DND-41 (cell line): ENCODE data around the gene ASIC4.

Experiments used
- ATAC-seq: fragments of 200-7000 bp; cut with Tn5 transposase; 3 replicates; pipeline ENCODE4 v1.9.1; 2021; ENCODE audit warnings: low read depth; ENCODE audit not compliant: insufficient read depth
- DNase-seq: peaks from one replicate; pipeline ENCODE4 v3.0.0-alpha.2; 2020
- H2AFZ ChIP-seq: 2 replicates; pipeline ENCODE4 v1.6.0; 2012; ENCODE audit warnings: low read depth, low read length
- H3K27ac ChIP-seq: 2 replicates; pipeline ENCODE4 v1.5.1; 2012; ENCODE audit warnings: low read length, inconsistent platforms
- H3K27me3 ChIP-seq: fragments of 200-600 bp; sonication (generic); 2 replicates; pipeline ENCODE4 v1.6.0; 2012; ENCODE audit warnings: low read length, mild to moderate bottlenecking, inconsistent platforms; ENCODE audit not compliant: insufficient read depth, poor library complexity
- H3K36me3 ChIP-seq: 2 replicates; pipeline ENCODE4 v1.5.1; 2012; ENCODE audit warnings: low read length, inconsistent platforms; ENCODE audit not compliant: insufficient read depth
- H3K4me1 ChIP-seq: 2 replicates; pipeline ENCODE4 v1.5.1; 2012; ENCODE audit warnings: mild to moderate bottlenecking, low read length; ENCODE audit not compliant: insufficient read depth
- H3K4me2 ChIP-seq: 2 replicates; pipeline ENCODE4 v1.6.0; 2012; ENCODE audit warnings: mild to moderate bottlenecking, moderate library complexity, low read length, inconsistent platforms; ENCODE audit not compliant: insufficient read depth
- H3K4me3 ChIP-seq, 2 experiments: fragments of 200-600 bp in 1 of 2; shearing (Covaris generic) in 1 of 2; 2 replicates each; pipeline ENCODE4 v1.5.1; 2012 to 2016; ENCODE audit warnings: inconsistent platforms in 2 of 2, low read length in 2 of 2, mild to moderate bottlenecking in 2 of 2, low read depth in 1 of 2, moderate library complexity in 1 of 2
- H3K79me2 ChIP-seq: 2 replicates; pipeline ENCODE4 v1.6.0; 2012; ENCODE audit warnings: low read length, inconsistent platforms; ENCODE audit not compliant: insufficient read depth
- H3K9ac ChIP-seq: 2 replicates; pipeline ENCODE4 v1.6.0; 2012; ENCODE audit warnings: low read depth, mild to moderate bottlenecking, inconsistent platforms, low read length, moderate library complexity
- H3K9me3 ChIP-seq: 2 replicates; pipeline ENCODE4 v1.5.1; 2012; ENCODE audit warnings: low read length, moderate library complexity, mild to moderate bottlenecking, inconsistent platforms; ENCODE audit not compliant: insufficient read depth, severe bottlenecking
- H4K20me1 ChIP-seq: 2 replicates; pipeline ENCODE4 v1.6.0; 2012; ENCODE audit warnings: low read length; ENCODE audit not compliant: insufficient read depth
- EZH2 ChIP-seq: IDR thresholded peaks from 3 replicates; pipeline ENCODE4 v1.6.1; 2012; ENCODE audit warnings: borderline replicate concordance, low read depth, mild to moderate bottlenecking, moderate library complexity, low read length, inconsistent platforms; ENCODE audit not compliant: severe bottlenecking
- TF ChIP-seq, protein P1 (sequence below): IDR thresholded peaks from 2 replicates; pipeline ENCODE4 v1.5.1; 2012; ENCODE audit warnings: borderline replicate concordance, low read length, moderate library complexity, mild to moderate bottlenecking; ENCODE audit not compliant: poor library complexity, severe bottlenecking; ENCODE audit errors: extremely low read depth

The ASIC4 gene

GRCh38 chr2:219508971-219509779 is 5.1 kb upstream of the ASIC4 start:
- ATAC-seq (peak; percentile 27), DNase-seq (no peak)
- Histone ChIP-seq H2AFZ (no peak overlapping the region), H3K36me3 (peaks cover 18% of the 10 kb centered on the region), H3K9me3 (no peaks in the 10 kb centered on the region), H3K27ac (no peak overlapping the region), H4K20me1 (peaks cover 6% of the 10 kb centered on the region), H3K4me2 (peak overlapping the region; percentile 38; the same call in 1 of the 2 replicates), H3K9ac (no peak overlapping the region), H3K4me3 (no peak overlapping the region), H3K4me1 (peaks cover 5% of the 10 kb centered on the region; the same call in 1 of the 2 replicates), H3K79me2 (no peaks in the 10 kb centered on the region), H3K27me3 (peaks cover 25% of the 10 kb centered on the region)
- TF ChIP-seq, protein P1, sequence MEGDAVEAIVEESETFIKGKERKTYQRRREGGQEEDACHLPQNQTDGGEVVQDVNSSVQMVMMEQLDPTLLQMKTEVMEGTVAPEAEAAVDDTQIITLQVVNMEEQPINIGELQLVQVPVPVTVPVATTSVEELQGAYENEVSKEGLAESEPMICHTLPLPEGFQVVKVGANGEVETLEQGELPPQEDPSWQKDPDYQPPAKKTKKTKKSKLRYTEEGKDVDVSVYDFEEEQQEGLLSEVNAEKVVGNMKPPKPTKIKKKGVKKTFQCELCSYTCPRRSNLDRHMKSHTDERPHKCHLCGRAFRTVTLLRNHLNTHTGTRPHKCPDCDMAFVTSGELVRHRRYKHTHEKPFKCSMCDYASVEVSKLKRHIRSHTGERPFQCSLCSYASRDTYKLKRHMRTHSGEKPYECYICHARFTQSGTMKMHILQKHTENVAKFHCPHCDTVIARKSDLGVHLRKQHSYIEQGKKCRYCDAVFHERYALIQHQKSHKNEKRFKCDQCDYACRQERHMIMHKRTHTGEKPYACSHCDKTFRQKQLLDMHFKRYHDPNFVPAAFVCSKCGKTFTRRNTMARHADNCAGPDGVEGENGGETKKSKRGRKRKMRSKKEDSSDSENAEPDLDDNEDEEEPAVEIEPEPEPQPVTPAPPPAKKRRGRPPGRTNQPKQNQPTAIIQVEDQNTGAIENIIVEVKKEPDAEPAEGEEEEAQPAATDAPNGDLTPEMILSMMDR, result no peak
- no peak for TF ChIP-seq EZH2

DNA sequence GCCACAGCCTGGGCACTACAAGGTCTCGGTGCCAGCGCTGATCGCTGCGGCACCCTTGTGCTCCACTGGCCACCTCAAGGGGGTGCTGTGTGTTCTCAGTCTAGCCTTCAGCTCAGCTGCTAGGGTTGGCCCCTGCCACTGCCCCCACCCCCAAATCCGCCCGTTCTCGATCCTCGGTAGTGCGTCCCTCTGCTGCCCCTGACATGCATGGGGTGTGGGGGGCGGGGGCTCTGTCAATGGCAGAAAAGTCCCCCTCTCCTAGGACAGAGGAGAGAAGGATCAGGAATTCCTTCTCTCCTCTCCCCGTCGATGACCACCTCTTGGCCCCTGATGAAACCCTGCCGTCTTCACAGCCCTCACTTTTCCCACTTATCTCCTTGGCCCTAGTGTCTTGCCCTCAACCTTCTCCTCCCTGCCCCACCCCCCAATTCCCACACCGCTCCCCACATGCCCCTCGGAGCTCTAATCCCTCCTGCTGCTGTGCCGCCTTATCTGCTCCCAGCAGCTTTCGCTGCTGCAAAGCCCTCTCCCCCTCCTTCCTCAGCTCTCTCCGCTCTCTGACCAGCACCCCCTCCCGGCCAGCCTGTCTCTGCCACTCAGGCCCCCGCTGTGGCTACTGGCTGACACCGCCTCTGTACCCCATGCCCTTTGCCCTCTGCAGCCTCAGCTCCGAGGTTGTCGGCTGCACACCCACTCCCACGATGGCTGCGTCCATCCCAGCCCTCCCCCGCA is 4.3 kb upstream of the ASIC4 start:
- DNase-seq (peak; percentile 45), ATAC-seq (peak; percentile 77)
- Histone ChIP-seq H3K4me2 (peak overlapping the region; percentile 38; the same call in 1 of the 2 replicates), H3K79me2 (no peaks in the 10 kb centered on the region), H3K9ac (no peak overlapping the region), H3K9me3 (no peaks in the 10 kb centered on the region), H3K4me1 (peaks cover 5% of the 10 kb centered on the region; the same call in 1 of the 2 replicates), H3K36me3 (peaks cover 11% of the 10 kb centered on the region; the same call in 1 of the 2 replicates), H3K4me3 (no peak overlapping the region), H3K27ac (no peak overlapping the region), H2AFZ (no peak overlapping the region), H4K20me1 (peaks cover 6% of the 10 kb centered on the region), H3K27me3 (peaks cover 32% of the 10 kb centered on the region)
- TF ChIP-seq, protein P1, result peak; percentile 76
- TF ChIP-seq EZH2, result no peak

GRCh38 chr2:219510512-219511135 is 3.7 kb upstream of the ASIC4 start:
- Histone ChIP-seq H3K4me3 (no peak overlapping the region), H3K27ac (no peak overlapping the region), H3K4me2 (no peak overlapping the region), H4K20me1 (peaks cover 6% of the 10 kb centered on the region), H3K9ac (no peak overlapping the region), H3K27me3 (peaks cover 37% of the 10 kb centered on the region), H3K36me3 (peaks cover 9% of the 10 kb centered on the region; the same call in 1 of the 2 replicates), H3K4me1 (peaks cover 5% of the 10 kb centered on the region; the same call in 1 of the 2 replicates), H3K9me3 (no peaks in the 10 kb centered on the region), H3K79me2 (no peaks in the 10 kb centered on the region), H2AFZ (no peak overlapping the region)
- DNase-seq, result no peak
- no peak for ATAC-seq
- no peak for TF ChIP-seq EZH2
- TF ChIP-seq, protein P1, result no peak
